Endothelial cell of umbilical vein (primary cell): Measurements from ENCODE around the gene LGALS14. TPM values are rescaled to one million over a fixed set of nuclear protein-coding genes. Genes with fewer than 3 reads are reported as not detected.

Source experiments
- BruUV-seq: library from RNA; stranded (reverse); fragments of 400-500 nt; replicated peaks from 2 replicates; lab custom pipeline; 2021; lab: Mats Ljungman, UMichigan
- CTCF ChIA-PET: fragments of 300-600, 350-600 bp; sonication (Branson Sonifier 250); formaldehyde crosslinking; loops from one replicate; lab custom pipeline; 2021; ENCODE audit warnings: antibody characterized with exemption, inconsistent platforms; lab: Charles Lee
- POLR2A ChIA-PET: fragments of 300-600, 350-600 bp; sonication (Branson Sonifier 250); formaldehyde crosslinking; loops from one replicate; lab custom pipeline; 2021; ENCODE audit warnings: antibody characterized with exemption, inconsistent platforms; lab: Charles Lee
- DNase-seq: peaks from one replicate; pipeline ENCODE4 v3.0.0-alpha.2; 2011; ENCODE audit warnings: low read depth, low spot score
- FAIRE-seq: peaks from 2 replicates; lab custom pipeline; 2011; peaks lifted over from hg19 to GRCh38; lab: Jason Lieb, UNC
- H2AFZ ChIP-seq: 2 replicates; pipeline ENCODE4 v1.6.0; 2012; ENCODE audit warnings: low read depth, low read length, control low read depth, inconsistent platforms
- H3K27ac ChIP-seq: 2 replicates; pipeline ENCODE4 v1.5.1; 2011; ENCODE audit warnings: low read depth, mild to moderate bottlenecking, control low read depth, low read length, moderate library complexity; ENCODE audit not compliant: insufficient read depth
- H3K27me3 ChIP-seq, 2 experiments: 2 replicates each; pipeline versions ENCODE4 v1.6.0 to v1.6.1; 2011; ENCODE audit warnings: low read length in 2 of 2, mixed read lengths in 1 of 2; ENCODE audit not compliant: control insufficient read depth in 2 of 2, insufficient read depth in 2 of 2
- H3K36me3 ChIP-seq, 2 experiments: 2 replicates in 1 of 2; 3 replicates in 1 of 2; pipeline ENCODE4 v1.5.1; 2011; ENCODE audit warnings: low read length in 2 of 2, mild to moderate bottlenecking in 1 of 2, moderate library complexity in 1 of 2; ENCODE audit not compliant: control insufficient read depth in 2 of 2, insufficient read depth in 2 of 2; ENCODE audit errors: extremely low read depth in 1 of 2
- H3K4me1 ChIP-seq: 3 replicates; pipeline ENCODE4 v1.5.1; 2011; ENCODE audit warnings: mild to moderate bottlenecking, low read length; ENCODE audit not compliant: control insufficient read depth, insufficient read depth; ENCODE audit errors: extremely low read depth
- H3K4me2 ChIP-seq: 2 replicates; pipeline ENCODE4 v1.6.1; 2011; ENCODE audit warnings: low read length, control low read depth, mixed read lengths; ENCODE audit not compliant: insufficient read depth
- H3K4me3 ChIP-seq, 3 experiments: fragments of 200-600 bp in 1 of 3; sonication (generic), shearing (Covaris generic) in 1 of 3; replicated peaks in 1 of 3; 2 replicates each; pipeline ENCODE4 v1.5.1; 2011 to 2016; ENCODE audit warnings: control low read depth in 3 of 3, low read length in 3 of 3, mild to moderate bottlenecking in 2 of 3, inconsistent platforms in 1 of 3, low read depth in 1 of 3, moderate library complexity in 1 of 3; ENCODE audit not compliant: insufficient read depth in 1 of 3
- H3K79me2 ChIP-seq: 2 replicates; pipeline ENCODE4 v1.6.0; 2012; ENCODE audit warnings: low read length, inconsistent platforms; ENCODE audit not compliant: control insufficient read depth, insufficient read depth
- H3K9ac ChIP-seq: replicated peaks from 2 replicates; pipeline ENCODE3; 2011; ENCODE audit warnings: low read length, control low read depth; ENCODE audit not compliant: insufficient read depth; ENCODE audit errors: extremely low read depth
- H3K9me1 ChIP-seq: replicated peaks from 3 replicates; pipeline ENCODE4 v1.6.0; 2011; ENCODE audit warnings: mild to moderate bottlenecking, low read length; ENCODE audit not compliant: control insufficient read depth, insufficient read depth; ENCODE audit errors: extremely low read depth
- H3K9me3 ChIP-seq: replicated peaks from 2 replicates; pipeline ENCODE4 v1.5.1; 2012; ENCODE audit warnings: low read length, inconsistent platforms; ENCODE audit not compliant: control insufficient read depth, insufficient read depth
- H4K20me1 ChIP-seq: replicated peaks from 2 replicates; pipeline ENCODE3; 2011; ENCODE audit warnings: mild to moderate bottlenecking, low read length; ENCODE audit not compliant: control insufficient read depth, insufficient read depth; ENCODE audit errors: extremely low read depth
- CTCF ChIP-seq, 2 donors: IDR thresholded peaks; 1 replicate in 1 of 2; 2 replicates in 1 of 2; pipeline ENCODE4 v1.5.1; 2011; ENCODE audit warnings: low read length in 2 of 2, mild to moderate bottlenecking in 2 of 2, moderate library complexity in 2 of 2, control low read depth in 1 of 2, inconsistent platforms in 1 of 2, low read depth in 1 of 2; ENCODE audit not compliant: insufficient read depth in 1 of 2; ENCODE audit errors: extremely low read depth in 1 of 2
- EZH2 ChIP-seq: IDR thresholded peaks from 2 replicates; pipeline ENCODE4 v1.6.1; 2012; ENCODE audit warnings: borderline replicate concordance, low read depth, mild to moderate bottlenecking, moderate library complexity, low read length, inconsistent platforms; ENCODE audit not compliant: severe bottlenecking
- FOS ChIP-seq: IDR thresholded peaks from 2 replicates; pipeline ENCODE4 v1.6.1; 2011; ENCODE audit warnings: mild to moderate bottlenecking, low read length, moderate library complexity, borderline replicate concordance; ENCODE audit not compliant: insufficient read depth
- GATA2 ChIP-seq: IDR thresholded peaks from 2 replicates; pipeline ENCODE4 v1.7.0; 2011; ENCODE audit warnings: low read depth, mild to moderate bottlenecking, moderate library complexity, mixed read lengths, low read length; ENCODE audit not compliant: insufficient read length, insufficient read depth
- JUN ChIP-seq: IDR thresholded peaks from 2 replicates; pipeline ENCODE4 v1.6.1; 2011; ENCODE audit warnings: borderline replicate concordance, low read depth; ENCODE audit not compliant: insufficient read length, insufficient read depth
- MYC ChIP-seq: IDR thresholded peaks from one replicate; pipeline ENCODE4 v1.6.1; 2011; ENCODE audit warnings: mild to moderate bottlenecking, low read depth, low read length
- POLR2A ChIP-seq: IDR thresholded peaks from 2 replicates; pipeline ENCODE4 v1.6.1; 2012; ENCODE audit warnings: low read depth, mild to moderate bottlenecking, control low read depth, low read length
- POLR2AphosphoS5 ChIP-seq: IDR thresholded peaks from 2 replicates; pipeline ENCODE4 v1.6.1; 2012; ENCODE audit warnings: low read depth, mild to moderate bottlenecking, control low read depth, low read length, moderate library complexity; ENCODE audit not compliant: insufficient read depth
- dilution Hi-C: fragments of 300-500 bp; cut with MboI; formaldehyde crosslinking; loops from one replicate; pipeline ENCODE4 v1.15.0; 2019; ENCODE audit warnings: low sequenced_read_pairs; ENCODE audit not compliant: extremely low pct_ligation_motif_present
- intact Hi-C: fragments of 100-400 bp; cut with micrococcal nuclease; formaldehyde crosslinking; loops from one replicate; pipeline ENCODE4 v1.10.0; 2022
- polyA plus RNA-seq, 4 experiments: library from polyadenylated mRNA; depleted of rRNA in 3 of 4; stranded (reverse) in 3 of 4; unstranded in 1 of 4; fragments of >200 nt; gene quantifications; 2 replicates each; pipeline versions ENCODE4 v1.2.1 to v1.2.3, GENCODE V29; 2011 to 2012; ENCODE audit warnings: missing spikeins in 1 of 4
- total RNA-seq: library from RNA; stranded (reverse); gene quantifications from 2 replicates; pipeline ENCODE4 v1.2.3, GENCODE V29; 2021
- TF ChIP-seq, protein P1 (sequence below): IDR thresholded peaks from 2 replicates; pipeline ENCODE4 v1.6.1; 2011; ENCODE audit not compliant: insufficient read depth, insufficient read length

LGALS14 gene
- total and polyA plus RNA-seq, 2 donors (not counting 3 experiments of a cell fraction or from before 2014, with no cell fraction given): not detected

DNA sequence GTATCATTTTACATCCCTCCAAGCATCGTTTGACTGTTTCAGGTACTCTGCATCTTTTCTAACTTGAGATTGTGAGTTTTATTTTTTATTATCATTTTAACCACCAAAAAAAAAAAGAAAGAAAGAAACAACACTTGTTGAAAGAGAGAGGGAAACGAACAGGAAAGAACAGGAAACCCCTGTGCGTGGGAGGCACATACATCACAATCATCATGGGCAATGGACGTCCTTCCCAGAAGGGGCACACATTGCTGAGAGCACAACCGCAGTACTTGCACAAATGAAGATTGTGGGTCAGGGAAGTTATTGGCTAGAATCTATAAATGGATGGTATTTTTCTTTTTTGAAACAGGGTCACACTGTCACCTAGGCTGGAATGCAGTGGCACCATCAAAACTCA, 31.8 kb downstream of the LGALS14 start:
- BruUV-seq: no TSS peak

More for the DNA sequence above, 31.8 kb downstream of the LGALS14 start:
- Histone ChIP-seq H3K4me3 (no peak overlapping the region), H4K20me1 (no peaks in the 10 kb centered on the region), H2AFZ (no peak overlapping the region), H3K27ac (no peak overlapping the region), H3K9me1 (no peaks in the 10 kb centered on the region), H3K27me3 (peaks cover 0 to 3% of the 10 kb centered on the region in 2 experiments), H3K9me3 (no peaks in the 10 kb centered on the region), H3K4me1 (no peaks in the 10 kb centered on the region), H3K36me3 (no peaks in the 10 kb centered on the region), H3K79me2 (no peaks in the 10 kb centered on the region), H3K9ac (no peak overlapping the region), H3K4me2 (no peak overlapping the region)
- no peak for DNase-seq
- dilution Hi-C loops (no loop called here), intact Hi-C loops (no loop called here)
- CTCF ChIA-PET: no interaction called here
- FAIRE-seq: no peak
- POLR2A ChIA-PET: no interaction called here
- no peak for TF ChIP-seq POLR2AphosphoS5
- TF ChIP-seq, protein P1, sequence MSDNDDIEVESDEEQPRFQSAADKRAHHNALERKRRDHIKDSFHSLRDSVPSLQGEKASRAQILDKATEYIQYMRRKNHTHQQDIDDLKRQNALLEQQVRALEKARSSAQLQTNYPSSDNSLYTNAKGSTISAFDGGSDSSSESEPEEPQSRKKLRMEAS: no peak
- TF ChIP-seq CTCF (IDR thresholded peaks at IDR 0.05; ENCODE audit: extremely low read depth in 1 of 2, insufficient read depth in 1 of 2, low read depth in 1 of 2, low read length in 2 of 2): no peak
- TF ChIP-seq MYC: no peak
- TF ChIP-seq GATA2: no peak
- TF ChIP-seq EZH2: no peak
- no peak for TF ChIP-seq FOS
- no peak for TF ChIP-seq JUN
- no peak for TF ChIP-seq POLR2A
